ENCODE measurements around the gene TRIP13. TPM values are rescaled to one million over a fixed set of nuclear protein-coding genes. Genes with fewer than 3 reads are reported as not detected.

The TRIP13 gene
- total and polyA plus RNA-seq, 9 of the 15 experiments (the other 6 are each of a cell fraction or from before 2014, with no cell fraction given) = 24.1 to 116 (median 53.2) TPM

GRCh38 chr5:966345-966710 lies 73.6 kb downstream of the TRIP13 start:
- POLR2A ChIA-PET = interaction anchor here (0.9 to 1.1 kb wide), 2 partner anchors 17 to 35 kb away, joined by 3 to 4 read pairs; no protein-coding TSS in a partner anchor

More at GRCh38 chr5:966345-966710, 73.6 kb downstream of the TRIP13 start:
- WGBS (ENCODE audit: insufficient coverage, low coverage, missing lambda C conversion rate) = 31% methylated on average over 9 of the region's 9 CpGs
- Histone ChIP-seq H3K4me3 (no peak overlapping the region), H3K36me3 (ENCODE audit: control insufficient read depth, insufficient read depth, low read length) (no peaks in the 10 kb centered on the region), H4K20me1 (replicated peaks; ENCODE audit: control insufficient read depth, insufficient read depth, low read length) (0 out of 2 replicates have a peak, but pooled peaks cover 3% of the 10 kb centered on the region), H3K9me1 (ENCODE audit: control insufficient read depth, insufficient read depth, low read length) (no peaks in the 10 kb centered on the region), H2AFZ (ENCODE audit: low read depth, low read length) (no peak overlapping the region), H3K9me3 (replicated peaks; ENCODE audit: control insufficient read depth, insufficient read depth, low read depth, low read length) (no peaks in the 10 kb centered on the region), H3K27me3 (ENCODE audit: control insufficient read depth in 2 of 2, insufficient read depth in 2 of 2, low read length in 2 of 2) (peaks cover 29 to 57% of the 10 kb centered on the region in 2 experiments; a peak in 4 of 5 replicates), H3K27ac (ENCODE audit: extremely low read depth, low read depth, low read length) (no peak overlapping the region), H3K9ac (ENCODE audit: insufficient read depth in 1 of 2, low read depth in 2 of 2, low read length in 2 of 2) (no peak overlapping the region), H3K79me2 (ENCODE audit: control insufficient read depth, insufficient read depth, low read length) (no peaks in the 10 kb centered on the region), H3K4me1 (replicated peaks in 1 of 2; ENCODE audit: control insufficient read depth in 2 of 2, insufficient read depth in 2 of 2, low read length in 2 of 2) (peaks cover 18 to 38% of the 10 kb centered on the region in 2 experiments), H3K4me2 (ENCODE audit: insufficient read depth, low read length) (no peak overlapping the region)
- no peak for DNase-seq (ENCODE audit: extremely low read depth in 1 of 4, low spot score in 3 of 4)
- BruUV-seq (replicated peaks) = no TSS peak
- in situ Hi-C loops (cut with MboI) = no loop called here
- TF ChIP-seq MYNN (IDR thresholded peaks at IDR 0.05) (no peak), MYNN (CRISPR knock-in tag; IDR thresholded peaks at IDR 0.05) (no peak), SIRT6 (IDR thresholded peaks at IDR 0.05; ENCODE audit: low read depth, low read length) (no peak), CBX2 (IDR thresholded peaks at IDR 0.05; ENCODE audit: insufficient read depth, low read length, poor library complexity, severe bottlenecking) (no peak), ZNF280A (IDR thresholded peaks at IDR 0.05; ENCODE audit: low read depth, partially characterized antibody) (no peak), ZKSCAN1 (IDR thresholded peaks at IDR 0.05; ENCODE audit: low read depth, low read length) (no peak), HMG20A (CRISPR knock-in tag; conservative IDR thresholded peaks at IDR 0.05) (no peak), ZNF764 (CRISPR knock-in tag; IDR thresholded peaks at IDR 0.05; ENCODE audit: low read depth) (no peak)
- FAIRE-seq = no peak
- CTCF ChIA-PET (ENCODE audit: low intra/inter-chr PET ratio) = no interaction called here
- intact Hi-C loops (cut with micrococcal nuclease) = no loop called here
- no peak for ATAC-seq

Measured in K562 (cell line).